ENCODE results near the gene RAD51B. TPM values are rescaled to one million over a fixed set of nuclear protein-coding genes. Genes with fewer than 3 reads are reported as not detected.

The RAD51B gene
- total RNA-seq, 4 donors from 2014 or later, result 19.6 to 39.7 (median 25.4) TPM

- Histone ChIP-seq H3K27me3 (no peaks in the 10 kb centered on the region), H3K9me3 (no peaks in the 10 kb centered on the region), H3K4me3 (no peak overlapping the region), H3K4me1 (peaks cover 8% of the 10 kb centered on the region), H3K36me3 (no peaks in the 10 kb centered on the region), H3K27ac (peak overlapping the region; percentile 62)
- DNase-seq (ENCODE audit: low spot score in 2 of 2), result no peak
- no peak for TF ChIP-seq EP300 (IDR thresholded peaks at IDR 0.05)
- no peak for TF ChIP-seq POLR2A (IDR thresholded peaks at IDR 0.05)
- TF ChIP-seq CTCF (IDR thresholded peaks at IDR 0.05), result no peak
- no peak for TF ChIP-seq POLR2AphosphoS5 (IDR thresholded peaks at IDR 0.05)
- 60% methylated on average over 8 of the region's 8 CpGs for WGBS
These were observed 380.1 kb downstream of the RAD51B start for GRCh38 chr14:68199554-68200151.

DNA sequence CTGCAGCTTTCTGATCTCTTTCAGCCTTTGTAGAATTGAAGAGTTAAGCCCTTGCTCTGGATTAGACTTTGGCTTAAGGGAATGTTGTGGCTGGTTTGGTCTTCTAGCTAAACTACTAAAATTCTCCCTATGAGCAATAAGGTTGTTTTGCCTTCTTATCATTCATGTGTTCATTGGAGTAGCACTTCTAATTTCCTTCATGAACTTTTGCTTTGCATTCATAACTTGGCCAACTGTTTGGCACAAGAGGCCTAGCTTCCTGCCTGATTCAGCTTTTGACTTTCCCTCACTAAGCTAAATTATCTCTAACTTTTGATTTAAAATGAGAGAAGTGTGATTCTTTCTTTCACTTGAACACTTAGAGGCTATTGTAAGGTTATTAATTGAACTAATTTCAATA lies 384.3 kb downstream of the RAD51B start:
- no peak for TF ChIP-seq EP300 (IDR thresholded peaks at IDR 0.05)
- TF ChIP-seq POLR2AphosphoS5 (IDR thresholded peaks at IDR 0.05), result no peak
- no peak for TF ChIP-seq POLR2A (IDR thresholded peaks at IDR 0.05)
- H3K9me3 ChIP-seq, result no peaks in the 10 kb centered on the region
- DNase-seq (ENCODE audit: low spot score in 2 of 2), result no peak
- H3K4me1 ChIP-seq, result peaks cover 12% of the 10 kb centered on the region
- H3K27me3 ChIP-seq, result no peaks in the 10 kb centered on the region
- no peaks in the 10 kb centered on the region for H3K36me3 ChIP-seq
- H3K4me3 ChIP-seq, result no peak overlapping the region
- H3K27ac ChIP-seq, result no peak overlapping the region

GRCh38 chr14:68208218-68208617 lies 388.6 kb downstream of the RAD51B start:
- Histone ChIP-seq H3K27ac (peak overlapping the region; percentile 28), H3K4me1 (peaks cover 33% of the 10 kb centered on the region), H3K4me3 (no peak overlapping the region), H3K9me3 (no peaks in the 10 kb centered on the region), H3K27me3 (no peaks in the 10 kb centered on the region), H3K36me3 (no peaks in the 10 kb centered on the region)
- TF ChIP-seq EP300 (IDR thresholded peaks at IDR 0.05), result no peak
- TF ChIP-seq POLR2A (IDR thresholded peaks at IDR 0.05), result no peak
- 56% methylated on average over 1 of the region's 1 CpG for WGBS
- DNase-seq (ENCODE audit: low spot score in 2 of 2), result no peak

GRCh38 chr14:68208626-68209317 lies 389.2 kb downstream of the RAD51B start:
- no peaks in the 10 kb centered on the region for H3K36me3 ChIP-seq
- peak overlapping the region; percentile 28 for H3K27ac ChIP-seq
- no peaks in the 10 kb centered on the region for H3K27me3 ChIP-seq
- no peak overlapping the region for H3K4me3 ChIP-seq
- WGBS, result 71% methylated on average over 1 of the region's 1 CpG
- TF ChIP-seq POLR2AphosphoS5 (IDR thresholded peaks at IDR 0.05) (no peak), EP300 (IDR thresholded peaks at IDR 0.05) (no peak), POLR2A (IDR thresholded peaks at IDR 0.05) (no peak), CTCF (IDR thresholded peaks at IDR 0.05) (no peak)
- no peaks in the 10 kb centered on the region for H3K9me3 ChIP-seq
- DNase-seq (ENCODE audit: low spot score in 2 of 2), result no peak
- peaks cover 33% of the 10 kb centered on the region for H3K4me1 ChIP-seq

DNA sequence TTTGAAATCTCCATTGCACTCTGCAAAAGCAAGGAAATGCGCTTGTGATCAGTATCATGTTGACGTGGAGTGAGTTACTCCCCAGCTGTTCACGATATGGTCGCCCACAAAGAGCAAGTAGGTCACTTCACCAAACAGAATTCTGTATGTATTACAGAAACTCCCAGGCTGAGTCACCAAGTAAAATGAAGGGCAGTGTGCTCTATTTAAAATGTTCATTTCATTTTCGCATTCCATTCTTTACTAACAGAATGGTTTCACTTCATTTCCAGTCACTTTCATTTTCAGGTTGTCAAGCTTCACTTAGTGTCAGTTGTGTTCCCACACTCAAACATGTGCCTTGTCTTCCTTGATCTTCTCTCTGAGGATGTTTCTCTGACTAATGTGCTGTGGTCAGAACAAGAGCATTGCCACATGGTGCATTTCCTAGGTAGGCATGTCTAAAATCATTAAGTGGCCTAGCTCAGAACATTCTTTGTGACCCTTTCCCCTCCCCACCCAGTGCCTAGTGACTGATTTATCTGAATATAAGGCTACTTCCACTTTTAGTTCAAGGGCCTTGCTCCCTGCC lies 391.2 kb downstream of the RAD51B start:
- no peaks in the 10 kb centered on the region for H3K9me3 ChIP-seq
- H3K27ac ChIP-seq, result peak overlapping the region; percentile 69
- H3K4me3 ChIP-seq, result peak overlapping the region; percentile 12
- no peaks in the 10 kb centered on the region for H3K36me3 ChIP-seq
- peaks cover 52% of the 10 kb centered on the region for H3K4me1 ChIP-seq
- H3K27me3 ChIP-seq, result no peaks in the 10 kb centered on the region
- no peak for DNase-seq (ENCODE audit: low spot score in 2 of 2)
- WGBS, result 23% methylated on average over 5 of the region's 5 CpGs
- TF ChIP-seq EP300 (IDR thresholded peaks at IDR 0.05), result no peak
- TF ChIP-seq POLR2AphosphoS5 (IDR thresholded peaks at IDR 0.05), result peak in 1 of 3 donors; percentile 22

- Histone ChIP-seq H3K9me3 (no peaks in the 10 kb centered on the region), H3K36me3 (no peaks in the 10 kb centered on the region), H3K4me3 (no peak overlapping the region), H3K27me3 (no peaks in the 10 kb centered on the region), H3K4me1 (peaks cover 57% of the 10 kb centered on the region), H3K27ac (peak overlapping the region; percentile 69)
- TF ChIP-seq EP300 (IDR thresholded peaks at IDR 0.05), result no peak
- TF ChIP-seq CTCF (IDR thresholded peaks at IDR 0.05), result no peak
- TF ChIP-seq POLR2AphosphoS5 (IDR thresholded peaks at IDR 0.05), result no peak
- no peak for TF ChIP-seq POLR2A (IDR thresholded peaks at IDR 0.05)
- no peak for DNase-seq (ENCODE audit: low spot score in 2 of 2)
- 64% methylated on average over 2 of the region's 2 CpGs for WGBS
These were observed 391.8 kb downstream of the RAD51B start for GRCh38 chr14:68211421-68211820.
